Left ventricle myocardium superior (tissue), 1 donor: ENCODE measurements around the gene ESAM. TPM values are rescaled to one million over a fixed set of nuclear protein-coding genes. Genes with fewer than 3 reads are reported as not detected.

Experiments
- ATAC-seq: fragments of 200-7000 bp; cut with Tn5 transposase; one replicate; pipeline ENCODE4 v1.9.1; 2020; ENCODE audit warnings: mild to moderate bottlenecking, moderate library complexity
- DNase-seq: peaks from one replicate; pipeline ENCODE4 v3.0.0-alpha.2; 2020
- intact Hi-C: fragments of 100-400 bp; cut with micrococcal nuclease; formaldehyde crosslinking; loops from one replicate; pipeline ENCODE4 v1.11.0; 2022
- total RNA-seq: library from RNA; stranded (reverse); fragmentation: NEBNext Ultra II Directional; extraction: Animal tissue kit (Norgen Biotek cat#: 25700); gene quantifications from one replicate; pipeline ENCODE4 v1.2.1, GENCODE V29; 2021
- donor health status: DM: no; HTN: yes; CAD: no; lungs with severe emphysema.

The ESAM gene
- total RNA-seq, 1 donor from 2014 or later = 40.5 TPM

DNA sequence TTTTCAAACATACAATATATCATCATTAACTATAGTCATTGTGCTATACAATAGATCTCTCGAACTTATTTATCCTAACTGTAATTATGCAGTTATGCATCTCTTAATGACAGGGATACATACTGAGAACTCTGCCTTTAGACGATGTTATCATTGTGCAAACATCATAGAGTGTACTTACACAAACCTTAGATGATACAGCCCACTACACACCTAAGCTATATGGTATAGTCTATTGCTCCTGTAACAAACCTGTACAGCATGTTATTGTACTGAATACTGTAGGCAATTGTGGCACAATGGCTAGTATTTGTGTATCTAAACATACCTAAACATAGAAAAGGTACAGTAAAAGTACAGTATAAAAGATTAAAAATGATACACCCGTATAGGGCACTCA is 49.7 kb downstream of the ESAM start:
- intact Hi-C loops = no loop called here
- DNase-seq (no peak), ATAC-seq (no peak)

DNA sequence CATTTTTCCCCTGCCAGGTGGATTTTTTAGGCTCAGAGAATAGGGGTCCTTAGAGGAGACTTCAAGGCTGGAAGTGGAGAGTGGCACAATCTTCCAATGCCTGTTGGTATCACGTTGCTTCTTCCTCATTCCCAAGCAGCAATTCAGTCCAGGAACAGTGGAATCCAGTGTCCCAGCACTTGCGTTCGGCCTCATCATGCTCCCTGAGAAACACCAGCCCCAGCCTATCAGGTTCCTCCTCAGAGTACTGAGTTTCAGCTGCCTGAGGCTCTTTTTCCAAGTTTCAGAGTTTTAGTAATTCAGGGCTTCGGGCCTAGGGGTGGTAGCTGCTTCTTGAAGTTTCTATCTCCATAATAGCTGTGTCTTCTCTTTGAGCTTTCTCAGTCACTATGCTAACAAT is 54.3 kb downstream of the ESAM start:
- ATAC-seq = no peak
- no peak for DNase-seq
- intact Hi-C loops = no loop called here

Other genes with a start within 250 kb of the ESAM start
- not detected for gene OR8B12, start 218.6 kb downstream of the ESAM start, total RNA-seq
- not detected for gene OR8A1, start 192.3 kb downstream of the ESAM start, total RNA-seq
- not detected for gene PANX3, start 150.9 kb downstream of the ESAM start, total RNA-seq
- gene TBRG1, start 139.4 kb downstream of the ESAM start, total RNA-seq = 20.6 TPM
- gene SIAE, start 88.6 kb downstream of the ESAM start, total RNA-seq = 77.7 TPM
- 1.2 TPM for gene SPA17, start 88.4 kb downstream of the ESAM start, total RNA-seq
- gene NRGN, start 22.3 kb downstream of the ESAM start, total RNA-seq = 4.1 TPM
- 1.1 TPM for gene VSIG2, start 10.0 kb downstream of the ESAM start, total RNA-seq
- gene MSANTD2, start 38.1 kb upstream of the ESAM start, total RNA-seq = 3.4 TPM
- 4.5 TPM for gene ROBO3, start 103.1 kb upstream of the ESAM start, total RNA-seq
- gene ROBO4, start 135.6 kb upstream of the ESAM start, total RNA-seq = 27.6 TPM
- gene HEPN1, start 157.0 kb upstream of the ESAM start, total RNA-seq = not detected
- gene HEPACAM, start 173.8 kb upstream of the ESAM start, total RNA-seq = 0.62 TPM
- gene CCDC15, start 191.9 kb upstream of the ESAM start, total RNA-seq = 0.25 TPM